Stimulated activated CD4-positive, alpha-beta T cell treated with anti-CD3 and anti-CD28 coated beads, Interleukin-1b, Interleukin-23, amount 100 ng/mL, for 1 hour (primary cell): ENCODE results near the gene TMUB2.

Source experiments
- DNase-seq, 2 donors: peaks; one replicate each; pipeline ENCODE4 v3.0.0-alpha.2; 2020; ENCODE audit warnings: low read depth in 2 of 2

TMUB2 gene

DNA sequence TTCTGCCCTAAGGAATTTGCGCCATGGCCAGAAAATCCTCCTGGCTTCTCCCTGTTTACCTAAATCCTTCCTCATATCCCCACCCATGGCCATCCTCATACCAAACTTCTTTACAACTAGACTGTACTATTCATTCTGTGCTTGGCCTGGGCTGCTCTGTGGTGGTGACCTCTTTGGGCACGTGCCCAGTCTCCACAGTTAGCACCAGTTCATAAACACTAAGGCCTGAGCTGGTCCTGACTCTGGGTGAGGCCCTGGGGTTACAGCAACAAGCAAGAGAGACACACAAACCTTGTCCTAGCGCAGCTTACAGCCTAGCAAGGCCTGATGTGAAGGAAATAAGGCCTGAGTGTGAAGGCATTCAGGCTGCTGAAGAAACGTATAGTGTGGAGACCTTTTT, 16.0 kb downstream of the TMUB2 start:
- no peak for DNase-seq

DNA sequence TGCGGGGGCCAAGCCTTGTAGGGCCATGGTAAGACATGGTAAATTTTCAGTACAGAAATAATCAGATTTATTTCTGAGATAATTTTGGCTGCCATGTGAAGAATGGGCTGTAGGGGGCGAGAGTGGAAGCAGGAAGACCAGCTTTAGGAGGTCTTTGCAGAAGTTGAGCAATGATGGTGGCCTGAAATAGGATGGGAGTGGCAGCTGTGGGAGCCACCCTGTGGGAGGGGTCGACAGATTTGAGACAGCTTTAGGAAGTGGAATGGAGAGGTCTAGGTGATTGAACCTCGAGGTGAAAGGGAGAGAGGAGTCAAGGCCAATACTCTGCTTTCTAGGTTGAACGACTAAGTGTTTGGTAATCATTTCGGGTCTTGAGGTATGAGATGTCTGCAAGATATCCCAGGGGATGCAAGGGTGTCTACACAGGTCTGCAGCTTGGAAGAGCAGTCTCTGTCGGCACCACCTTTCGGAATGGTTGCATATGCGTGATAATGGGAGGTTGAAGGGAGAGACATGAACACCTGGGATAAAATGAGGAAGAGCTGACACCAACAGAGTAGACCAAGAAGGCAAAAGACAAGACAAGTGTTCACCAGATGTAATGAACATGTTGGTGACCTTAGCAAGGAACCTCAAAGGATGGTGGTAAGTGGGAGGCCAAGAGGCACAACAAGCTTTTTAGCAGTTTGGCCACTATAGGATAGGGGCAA, 17.1 kb downstream of the TMUB2 start:
- DNase-seq, result no peak

DNA sequence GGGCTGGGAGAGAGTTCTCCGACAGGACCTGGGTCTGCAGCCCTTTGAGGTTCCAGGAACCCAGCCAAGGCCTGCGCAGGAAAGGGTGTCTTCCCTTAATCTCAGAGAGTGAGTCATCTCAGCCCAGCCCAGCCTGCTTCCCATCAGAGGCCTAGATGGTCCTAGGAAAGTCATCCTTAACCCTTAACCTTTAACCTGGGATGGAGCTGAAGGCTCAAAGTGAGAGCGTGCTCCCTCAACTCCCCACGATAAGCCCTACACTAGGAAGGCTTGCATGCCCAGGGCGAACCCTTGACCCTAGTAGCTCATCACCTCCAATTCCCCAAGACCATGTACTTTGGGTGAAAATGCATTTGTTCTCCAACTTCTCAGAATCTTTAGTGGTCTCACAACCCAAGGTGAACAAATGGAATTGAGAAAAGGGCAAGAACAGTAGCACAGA, 17.7 kb downstream of the TMUB2 start:
- no peak for DNase-seq

DNA sequence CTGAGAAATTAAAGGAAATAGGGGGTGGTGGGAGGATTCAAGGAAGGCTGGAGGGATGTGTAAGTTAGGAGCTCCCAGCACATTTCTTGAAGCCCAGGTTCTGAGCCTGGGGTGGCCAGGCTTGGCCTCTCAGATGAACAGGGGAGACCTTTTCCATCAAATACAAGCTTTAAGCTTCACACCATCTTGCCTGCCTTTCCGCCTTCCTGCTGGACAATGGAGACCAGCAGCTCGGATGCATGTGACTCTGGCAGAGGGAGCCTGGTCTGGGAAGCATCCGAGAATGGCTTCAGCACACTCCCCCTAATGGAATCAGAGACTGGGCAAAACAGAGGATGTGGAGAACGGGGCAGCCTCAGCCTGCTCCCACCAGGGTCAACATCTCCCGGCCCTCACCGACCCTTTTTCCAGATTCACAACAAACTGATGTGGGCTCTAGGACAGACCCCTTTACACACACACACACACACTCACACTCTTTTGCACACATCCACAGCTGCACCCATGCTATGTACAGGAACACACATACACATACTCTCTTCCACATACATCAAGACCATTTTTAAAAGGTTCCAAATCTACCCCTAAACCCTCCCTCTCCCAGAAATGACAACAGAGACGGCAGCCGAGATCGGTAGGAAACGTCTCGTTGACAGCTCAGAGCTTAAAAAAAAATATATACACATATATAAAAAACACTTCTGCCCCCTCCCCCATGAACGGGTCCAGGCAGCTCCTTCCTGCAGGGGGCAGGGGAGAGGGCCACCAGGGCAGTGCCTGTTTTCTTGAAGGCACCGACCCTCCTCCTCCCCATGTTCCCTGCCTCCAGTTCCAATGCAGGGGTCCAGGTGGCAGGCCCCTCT, 19.4 kb downstream of the TMUB2 start:
- DNase-seq, result no peak

DNA sequence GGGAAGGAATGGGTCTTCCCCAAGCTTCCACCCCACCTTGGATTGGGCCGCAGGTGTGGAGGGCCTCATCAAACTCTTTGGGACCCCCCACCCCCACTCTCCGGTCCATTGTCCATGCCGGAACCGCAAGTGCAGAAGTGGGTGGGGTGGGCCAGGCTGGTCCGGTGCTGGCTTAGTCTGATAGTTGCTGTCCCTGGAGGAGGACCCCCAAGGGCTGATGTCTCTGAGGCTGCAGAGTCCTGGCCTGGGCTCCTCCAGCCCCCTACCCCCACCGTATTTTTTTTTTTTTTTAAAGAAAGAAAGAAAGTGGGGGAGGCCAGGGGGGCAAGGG, 20.0 kb downstream of the TMUB2 start:
- DNase-seq, result no peak

DNA sequence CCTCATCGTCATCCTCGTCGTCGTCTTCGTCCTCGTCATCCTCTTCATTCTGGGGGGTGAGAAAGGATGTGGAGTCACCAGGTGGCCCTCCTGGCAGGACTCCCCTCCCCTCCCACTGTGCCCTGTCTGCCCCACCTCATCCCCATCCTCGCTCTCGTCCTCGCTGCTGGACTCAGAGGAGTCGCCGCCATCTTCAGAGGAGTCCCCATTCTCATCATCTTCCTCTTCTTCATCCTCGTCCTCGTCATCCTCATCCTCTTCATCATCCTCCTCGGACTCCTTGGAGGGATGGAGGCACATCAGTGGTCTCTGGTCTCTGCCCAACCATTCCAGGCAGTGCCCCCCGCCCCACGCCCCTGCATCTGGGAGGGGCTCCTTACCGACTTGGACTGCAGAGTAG, 20.5 kb downstream of the TMUB2 start:
- no peak for DNase-seq

DNA sequence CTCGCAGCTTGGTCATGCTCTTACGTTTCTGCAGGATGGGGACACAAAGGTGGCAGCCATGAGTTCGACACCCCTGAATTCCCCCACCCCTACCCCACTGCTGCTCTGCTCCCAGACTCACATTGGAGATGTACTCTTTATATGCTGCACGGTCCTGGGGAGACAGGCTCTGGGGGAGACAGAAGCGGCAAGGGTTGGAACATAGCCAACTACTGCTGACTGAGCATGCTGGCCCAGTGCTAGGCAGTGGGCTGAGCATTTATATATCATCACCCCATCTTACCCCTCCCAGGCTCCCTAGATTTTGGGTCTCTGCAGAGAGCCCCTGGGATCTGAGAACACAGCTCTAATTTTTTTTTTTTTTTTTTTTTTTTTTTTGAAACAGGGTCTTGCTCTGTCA, 21.0 kb downstream of the TMUB2 start:
- DNase-seq, result no peak

DNA sequence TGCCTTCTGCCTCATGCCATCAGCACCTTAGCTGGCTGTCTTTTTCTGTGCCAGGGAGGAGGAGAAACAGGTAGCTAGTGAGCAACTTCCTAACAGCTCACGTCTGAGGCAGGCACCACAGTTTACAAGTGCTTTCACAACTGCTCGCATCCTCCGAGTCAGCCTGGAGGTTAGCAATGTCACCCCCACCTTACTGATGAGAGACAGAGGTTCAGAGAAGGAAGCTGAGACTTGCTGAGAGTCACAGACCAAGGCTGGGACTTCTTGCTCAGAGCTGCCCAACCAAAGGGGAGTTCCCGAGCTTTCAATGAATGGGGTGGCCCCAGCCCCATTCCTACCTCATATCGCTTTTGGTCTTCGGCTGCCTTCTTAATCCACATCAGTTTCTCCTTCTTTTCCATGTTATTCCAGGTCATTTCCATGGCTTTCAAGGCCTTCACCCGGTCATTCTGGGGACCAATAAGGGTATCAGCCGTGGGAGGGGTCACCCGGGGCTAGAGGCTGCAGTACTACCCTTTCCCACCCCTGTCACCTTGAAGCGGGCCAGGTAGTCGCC, 23.1 kb downstream of the TMUB2 start:
- DNase-seq, result no peak

DNA sequence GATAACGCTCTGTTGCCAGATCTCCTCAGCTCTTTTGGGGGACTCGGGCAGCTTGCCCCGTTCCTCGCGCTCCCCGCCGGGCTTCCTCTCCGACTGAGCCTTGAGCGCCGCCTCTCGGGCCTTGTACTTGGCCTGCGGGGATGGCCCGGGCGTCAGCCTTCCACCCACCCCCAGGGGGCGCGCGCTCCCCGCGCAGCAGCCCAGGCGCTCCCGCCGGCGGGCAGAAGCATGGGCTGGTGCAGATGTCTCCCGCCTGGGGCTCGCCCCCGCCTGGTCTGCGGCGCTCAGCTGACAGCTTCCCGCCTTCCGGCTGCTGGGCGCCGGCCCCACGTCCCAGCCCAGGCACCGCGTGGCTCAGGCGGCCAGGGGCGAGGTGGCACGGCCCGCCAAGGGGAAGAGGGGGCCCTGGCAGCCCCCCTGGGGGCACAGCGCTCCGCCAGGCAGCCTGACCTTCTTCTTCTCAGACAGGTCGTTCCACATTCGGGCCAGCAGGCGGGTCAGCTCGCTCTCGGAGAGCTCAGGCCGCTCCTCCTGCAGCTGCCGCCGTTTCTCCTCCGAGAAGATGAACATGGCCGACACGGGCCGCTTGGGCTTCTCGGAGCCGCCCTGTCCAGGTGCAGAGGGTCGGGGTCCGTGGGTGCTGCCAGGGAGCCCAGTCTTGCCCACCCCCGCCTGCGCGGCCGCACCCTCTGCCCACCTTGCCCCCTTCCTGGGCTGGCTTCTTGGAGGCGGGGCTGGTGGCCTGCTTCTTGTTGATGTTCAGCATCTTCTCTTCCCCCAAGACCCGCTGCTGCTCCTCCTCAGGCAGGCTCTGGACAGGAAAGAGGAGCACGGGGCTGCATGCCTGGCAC, 23.8 kb downstream of the TMUB2 start:
- peak; percentile 84 for DNase-seq

DNA sequence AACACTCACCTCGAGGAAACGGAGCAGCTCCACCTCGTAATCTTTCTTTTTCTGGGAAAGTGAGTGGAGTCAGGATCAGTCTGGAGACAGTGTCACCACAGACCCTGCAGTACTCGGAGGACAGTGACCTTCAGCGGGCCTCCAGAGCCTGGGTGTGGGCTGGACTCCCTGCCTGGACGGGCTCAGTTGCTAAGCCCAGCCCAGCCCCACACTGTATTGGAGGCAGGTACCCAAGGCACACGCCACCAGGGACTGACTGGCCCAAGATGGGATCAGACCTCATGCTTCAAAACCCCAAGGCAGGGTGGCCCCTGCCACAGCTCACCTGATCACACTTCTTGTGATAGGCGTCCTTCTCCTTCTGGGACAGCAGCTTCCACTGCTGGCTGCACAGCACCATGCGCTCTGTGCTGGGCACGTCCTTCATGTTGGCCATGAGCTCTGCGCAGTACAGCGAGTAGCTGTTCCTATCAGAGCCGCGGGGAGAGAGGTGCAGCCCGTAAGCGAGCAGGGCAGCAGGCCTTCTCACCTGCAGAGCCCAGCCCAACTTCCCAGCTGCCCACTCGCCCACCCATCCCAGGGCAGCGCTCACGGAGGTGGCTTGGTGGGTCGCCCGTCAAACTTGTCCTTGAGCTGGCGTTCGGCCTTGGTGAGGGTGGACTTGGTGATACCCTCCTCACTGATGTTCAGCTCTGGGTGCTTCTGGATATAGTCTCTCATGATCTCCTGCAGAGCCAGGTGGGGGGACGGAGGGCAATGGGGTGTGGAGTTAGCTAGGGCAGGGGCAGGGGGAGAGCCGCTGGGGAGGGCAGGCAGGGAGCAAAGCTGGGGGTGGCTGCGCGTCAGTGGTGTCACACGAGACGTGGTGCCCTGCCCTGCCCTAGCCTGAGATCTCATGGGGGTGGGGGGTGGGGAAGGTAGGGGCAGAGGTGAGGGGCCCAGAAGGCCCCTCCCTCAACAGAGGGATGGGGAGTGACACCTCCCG, 24.8 kb downstream of the TMUB2 start:
- DNase-seq, result no peak

DNA sequence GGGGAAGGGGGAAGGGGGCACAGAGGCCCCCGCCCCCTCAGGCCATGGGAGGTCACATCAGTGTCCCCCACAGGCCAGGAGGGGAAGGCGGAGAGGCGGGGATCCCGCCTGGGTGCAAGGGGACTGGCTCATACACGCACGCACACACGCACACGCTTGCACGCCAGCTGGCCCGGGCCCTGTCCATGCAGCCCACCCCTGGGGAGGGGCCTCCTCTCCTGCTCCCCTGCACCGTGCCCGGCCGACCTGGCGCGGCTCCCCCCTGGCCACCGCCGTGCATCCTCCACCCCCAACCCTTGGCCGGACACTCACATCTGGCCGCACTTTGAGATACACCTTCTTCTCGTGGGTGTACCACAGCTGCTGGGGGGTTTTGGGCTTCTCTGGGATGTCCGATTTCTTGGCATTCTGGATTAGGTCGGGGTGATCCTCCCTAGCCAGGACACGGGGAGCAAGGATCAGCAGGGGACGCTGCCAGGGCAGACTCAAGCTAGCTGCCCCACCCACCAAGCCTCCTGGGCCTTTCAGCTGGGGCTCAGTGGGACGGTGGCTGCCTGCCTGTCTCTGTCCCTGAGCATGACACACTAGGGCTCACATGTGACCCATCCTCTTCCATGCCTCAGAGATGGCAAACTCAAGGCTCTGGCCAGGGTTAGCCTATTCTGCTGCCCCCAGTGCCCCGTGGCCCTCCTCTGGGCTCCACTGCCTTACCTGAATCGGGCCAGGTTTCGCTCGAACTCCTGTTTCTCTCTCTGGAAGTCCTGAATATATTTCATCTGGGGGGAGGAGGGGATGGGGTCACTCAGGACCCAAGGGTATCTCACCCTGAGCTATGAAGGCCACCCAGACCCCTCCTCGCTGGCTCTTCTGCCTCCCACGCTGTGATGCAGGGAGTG, 26.0 kb downstream of the TMUB2 start:
- DNase-seq, result no peak

DNA sequence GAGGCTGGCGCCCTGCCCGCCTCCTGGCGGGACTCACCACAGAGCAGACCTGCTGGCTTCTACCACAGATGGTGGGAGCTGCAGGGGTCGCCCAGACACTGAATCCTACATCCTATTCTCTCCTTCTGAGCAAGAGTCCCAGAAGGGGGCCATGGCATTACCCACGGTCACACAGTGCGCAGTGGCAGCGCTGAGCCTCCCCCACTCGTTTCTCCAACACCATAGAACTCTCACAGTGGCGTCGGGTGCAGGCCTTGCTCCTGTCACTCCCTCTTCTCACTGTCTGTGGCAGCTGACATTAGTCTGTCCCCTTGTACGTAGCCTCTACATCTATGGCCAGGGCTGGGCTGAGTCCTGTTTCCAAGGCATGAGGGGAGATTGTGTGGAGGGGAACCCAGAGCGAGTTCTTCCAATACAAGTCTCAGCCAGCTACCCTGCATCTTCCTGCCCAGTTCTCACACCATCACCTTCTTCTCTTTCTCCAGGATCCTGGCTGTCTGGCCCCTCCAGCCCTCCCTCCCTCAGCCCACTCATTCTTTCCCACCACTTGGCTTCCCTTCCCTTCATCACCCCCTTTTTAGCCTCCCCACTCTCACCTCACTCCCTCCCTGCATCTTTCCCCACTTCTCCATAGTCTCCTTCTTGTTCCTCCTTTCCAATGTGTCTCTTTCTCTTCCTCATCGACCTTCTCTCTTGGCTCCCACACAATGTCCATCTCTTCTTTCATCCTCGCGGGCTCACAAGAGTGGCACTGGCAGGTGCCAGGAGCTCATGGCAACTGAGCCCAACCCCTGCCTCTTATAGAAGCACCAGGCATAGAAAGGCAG, 26.8 kb downstream of the TMUB2 start:
- no peak for DNase-seq

DNA sequence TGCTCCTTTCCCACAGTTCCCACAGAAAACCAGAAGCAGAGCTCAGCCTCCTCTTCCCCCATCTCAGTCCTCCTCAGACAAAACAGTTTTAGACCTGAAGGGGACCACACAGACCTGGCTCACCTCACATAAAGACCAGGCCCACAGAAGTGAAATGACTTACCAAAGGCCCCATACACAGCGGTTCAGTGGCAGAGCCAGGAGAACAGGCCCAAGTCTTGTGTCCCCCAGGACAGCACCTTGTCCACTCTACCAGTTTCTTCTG, 27.4 kb downstream of the TMUB2 start:
- DNase-seq, result no peak

DNA sequence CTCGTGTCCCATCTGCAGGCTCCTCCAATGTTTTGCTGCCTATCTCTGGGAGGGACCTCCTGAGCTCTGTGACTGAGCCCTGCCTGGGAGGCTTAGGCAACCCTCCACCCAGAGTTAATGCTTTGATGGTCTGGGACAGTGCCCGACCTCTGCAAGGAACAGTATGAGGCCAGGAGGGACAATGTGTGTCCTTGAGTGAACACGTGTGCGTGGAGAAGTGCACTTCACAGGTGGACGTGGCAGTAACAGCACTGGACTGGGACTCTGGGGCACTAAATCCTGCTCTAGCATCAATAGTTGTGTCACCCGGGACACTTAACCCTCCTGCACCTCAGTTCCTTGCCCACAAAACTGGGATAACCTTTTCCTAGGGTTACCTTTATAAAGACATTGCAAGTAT, 28.1 kb downstream of the TMUB2 start:
- no peak for DNase-seq

DNA sequence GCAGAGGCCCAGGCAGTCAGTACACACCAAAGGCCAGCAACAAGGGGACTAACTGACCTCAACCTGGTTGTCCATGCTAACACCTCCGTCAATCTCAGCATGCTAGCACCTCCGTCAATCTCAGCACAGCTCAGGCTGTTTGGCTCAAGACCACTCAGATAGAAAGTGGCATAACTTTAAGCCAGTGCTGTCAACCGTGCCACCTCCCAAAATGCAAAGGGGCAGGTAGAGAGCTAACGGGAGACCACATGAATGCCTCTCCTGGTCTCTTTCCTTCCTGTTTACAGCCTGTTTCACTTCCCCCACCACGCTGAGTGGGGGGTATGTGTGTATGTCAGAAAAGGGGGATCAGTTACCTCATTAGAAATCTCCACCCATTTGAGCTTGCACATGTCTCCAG, 29.4 kb downstream of the TMUB2 start:
- DNase-seq, result no peak

DNA sequence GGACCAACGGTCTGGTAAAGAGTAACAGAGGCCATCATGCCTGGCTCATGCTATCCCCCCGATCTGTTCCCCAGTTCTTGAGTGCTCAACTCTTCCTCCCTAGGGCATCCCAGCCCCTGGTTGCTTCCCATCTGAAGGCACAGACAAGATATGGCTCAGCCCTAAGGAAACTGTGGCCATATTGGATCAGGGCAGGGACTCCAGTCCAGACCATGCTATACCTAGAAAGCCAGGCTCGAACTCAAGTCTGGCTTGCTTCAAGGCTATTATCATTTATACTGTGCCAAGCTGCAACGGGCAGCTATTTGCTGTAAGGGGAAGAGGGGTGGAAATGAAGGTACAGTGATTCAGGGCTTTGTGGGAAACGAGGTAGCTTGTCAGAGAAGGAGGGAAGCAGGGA, 29.9 kb downstream of the TMUB2 start:
- DNase-seq, result no peak

DNA sequence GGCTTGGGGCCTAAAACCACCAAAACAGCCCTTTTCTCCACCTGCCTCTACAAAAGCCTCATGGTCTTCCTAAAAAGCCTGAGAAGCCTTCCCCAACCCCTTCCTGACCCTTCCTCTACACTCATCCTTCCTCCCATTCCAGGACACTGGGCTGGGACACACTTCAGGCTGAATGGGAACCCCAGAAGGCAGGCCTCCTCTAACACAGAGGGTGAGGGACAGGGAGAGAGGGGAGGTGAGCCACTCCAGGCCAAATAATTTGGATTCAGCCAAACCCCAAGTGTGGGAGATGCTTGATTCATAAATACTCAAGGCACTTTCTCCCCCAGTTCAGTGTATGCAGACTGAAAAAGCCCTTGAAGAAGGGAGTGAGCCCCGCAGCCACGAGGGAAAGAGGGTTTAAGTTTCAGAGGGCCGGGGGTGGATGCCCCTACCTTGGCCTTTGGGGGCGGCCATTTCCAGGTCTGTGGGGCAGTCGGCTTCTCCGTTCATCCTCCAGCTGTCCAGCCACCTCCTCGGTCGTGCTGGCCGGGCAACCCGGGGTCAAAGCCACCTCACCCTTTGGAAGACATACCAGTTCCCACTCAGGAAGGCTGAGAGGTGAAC, 31.1 kb downstream of the TMUB2 start:
- no peak for DNase-seq

DNA sequence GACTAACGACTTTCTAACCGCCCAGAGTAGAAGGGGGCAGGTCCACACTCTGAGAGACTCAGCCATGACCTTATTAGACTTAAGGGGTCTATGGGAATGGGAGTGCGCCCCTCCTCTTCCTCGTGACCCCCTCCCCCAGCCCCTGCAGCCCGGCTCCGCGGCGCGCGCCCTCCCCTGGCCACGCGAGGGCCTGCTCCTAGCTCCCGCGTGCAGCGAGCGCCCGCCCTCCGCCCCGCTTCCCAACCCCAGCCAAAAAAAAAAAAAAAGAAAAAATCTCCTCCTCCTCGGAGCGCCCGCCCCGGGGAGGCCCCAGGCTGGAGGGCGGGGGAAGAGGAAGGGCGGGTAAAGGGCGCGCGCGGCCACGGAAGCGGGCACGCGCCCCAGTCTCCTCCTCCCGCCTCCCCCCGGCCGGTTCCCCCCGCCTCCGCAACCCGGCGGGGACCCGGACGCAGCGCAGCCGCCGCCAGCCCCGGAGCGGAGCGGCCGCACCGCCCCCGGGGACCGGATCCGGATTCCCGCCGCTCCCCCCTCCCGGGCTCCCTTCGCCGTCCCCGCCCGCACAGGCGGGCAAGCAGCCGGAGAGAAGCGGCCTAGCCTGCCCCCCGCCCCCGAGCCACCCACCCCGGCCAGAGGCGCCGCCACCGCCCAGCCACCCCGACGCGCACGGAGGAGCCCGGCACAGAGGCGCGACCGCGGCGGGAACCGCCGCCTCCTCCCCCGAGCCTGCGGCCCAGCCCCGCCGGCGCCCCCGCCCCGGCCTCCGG, 31.8 kb downstream of the TMUB2 start:
- peak; percentile 78 to 82 for DNase-seq
